Glutamatergic neuron (in vitro differentiated cells): Measurements from ENCODE around the gene SLX4IP. TPM values are rescaled to one million over a fixed set of nuclear protein-coding genes. Genes with fewer than 3 reads are reported as not detected.

ENCODE experiments used
- DNase-seq: peaks from one replicate; pipeline ENCODE4 v3.0.0; 2022
- H3K27ac Mint-ChIP-seq: one replicate; pipeline ENCODE4 v1.8.0; 2020; ENCODE audit warnings: mild to moderate bottlenecking, mixed read lengths, inconsistent platforms; ENCODE audit not compliant: unreplicated experiment
- H3K27me3 Mint-ChIP-seq: one replicate; pipeline ENCODE4 v1.8.0; 2020; ENCODE audit warnings: mild to moderate bottlenecking, moderate library complexity, mixed read lengths, inconsistent platforms; ENCODE audit not compliant: unreplicated experiment
- H3K36me3 Mint-ChIP-seq: one replicate; pipeline ENCODE4 v1.8.0; 2020; ENCODE audit warnings: mild to moderate bottlenecking, mixed read lengths, inconsistent platforms; ENCODE audit not compliant: unreplicated experiment
- H3K4me1 Mint-ChIP-seq: one replicate; pipeline ENCODE4 v1.8.0; 2020; ENCODE audit warnings: mild to moderate bottlenecking, low read depth, mixed read lengths, inconsistent platforms; ENCODE audit not compliant: unreplicated experiment
- H3K4me3 Mint-ChIP-seq: one replicate; pipeline ENCODE4 v1.8.0; 2020; ENCODE audit warnings: mild to moderate bottlenecking, mixed read lengths, inconsistent platforms; ENCODE audit not compliant: unreplicated experiment
- H3K9me3 Mint-ChIP-seq: one replicate; pipeline ENCODE4 v1.8.0; 2020; ENCODE audit warnings: mild to moderate bottlenecking, moderate library complexity, mixed read lengths, inconsistent platforms; ENCODE audit not compliant: unreplicated experiment
- CTCF ChIP-seq: fragments of 200-600 bp; sonication (generic); IDR thresholded peaks from one replicate; pipeline ENCODE4 v1.5.0; 2021; ENCODE audit not compliant: partially characterized antibody, unreplicated experiment
- total RNA-seq: library from RNA; stranded (reverse); fragmentation: NEBNext Ultra II Directional; extraction: Animal tissue kit (Norgen Biotek cat#: 25700); gene quantifications from one replicate; pipeline ENCODE4 v1.2.1, GENCODE V29; 2021; ENCODE audit not compliant: unreplicated experiment

Gene SLX4IP
- total RNA-seq, 1 donor from 2014 or later: 7.9 TPM

- Mint-ChIP-seq H3K36me3 (no peaks in the 10 kb centered on the region), H3K27ac (no peak overlapping the region), H3K27me3 (peaks cover 2% of the 10 kb centered on the region), H3K9me3 (peaks cover 2% of the 10 kb centered on the region), H3K4me3 (no peak overlapping the region), H3K4me1 (peaks cover 21% of the 10 kb centered on the region)
- TF ChIP-seq CTCF: no peak
- no peak for DNase-seq
These were observed 217.7 kb downstream of the SLX4IP start for GRCh38 chr20:10652660-10653261.

GRCh38 chr20:10653599-10654249 lies 218.6 kb downstream of the SLX4IP start:
- H3K4me1 Mint-ChIP-seq: peaks cover 20% of the 10 kb centered on the region
- peaks cover 2% of the 10 kb centered on the region for H3K9me3 Mint-ChIP-seq
- no peak overlapping the region for H3K4me3 Mint-ChIP-seq
- H3K27ac Mint-ChIP-seq: no peak overlapping the region
- no peaks in the 10 kb centered on the region for H3K36me3 Mint-ChIP-seq
- no peak for TF ChIP-seq CTCF
- peaks cover 2% of the 10 kb centered on the region for H3K27me3 Mint-ChIP-seq
- no peak for DNase-seq

GRCh38 chr20:10654250-10654610 lies 219.1 kb downstream of the SLX4IP start:
- Mint-ChIP-seq H3K4me3 (no peak overlapping the region), H3K27me3 (peaks cover 2% of the 10 kb centered on the region), H3K4me1 (peaks cover 20% of the 10 kb centered on the region), H3K9me3 (peaks cover 2% of the 10 kb centered on the region), H3K36me3 (no peaks in the 10 kb centered on the region), H3K27ac (no peak overlapping the region)
- DNase-seq: no peak
- no peak for TF ChIP-seq CTCF

DNA sequence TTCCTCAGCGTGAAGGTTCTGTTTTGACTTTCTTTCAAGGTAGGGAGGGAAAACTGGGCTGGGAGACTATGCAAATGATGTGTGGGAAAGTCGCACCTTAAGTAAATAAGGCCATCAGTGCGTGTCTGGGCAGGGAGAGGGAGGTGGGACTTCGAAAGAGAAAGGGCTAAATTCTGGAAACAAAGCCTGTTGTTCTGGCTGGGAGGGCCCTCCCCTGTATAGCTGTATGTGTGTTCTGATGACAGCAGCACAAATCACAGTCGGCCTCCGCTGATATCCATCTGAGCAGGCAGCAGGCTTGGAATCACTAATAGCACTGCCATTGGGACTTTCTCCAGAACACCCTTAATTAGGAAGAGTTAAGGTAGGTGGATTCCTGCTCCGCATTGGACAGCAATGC lies 219.5 kb downstream of the SLX4IP start:
- Mint-ChIP-seq H3K36me3 (no peaks in the 10 kb centered on the region), H3K27me3 (peaks cover 2% of the 10 kb centered on the region)

More for the DNA sequence above, 219.5 kb downstream of the SLX4IP start:
- H3K27ac Mint-ChIP-seq: no peak overlapping the region
- no peak overlapping the region for H3K4me3 Mint-ChIP-seq
- DNase-seq: no peak
- no peak for TF ChIP-seq CTCF
- peaks cover 2% of the 10 kb centered on the region for H3K9me3 Mint-ChIP-seq
- H3K4me1 Mint-ChIP-seq: peaks cover 17% of the 10 kb centered on the region
